NCI-H2227 treated with DMSO at 0.1 percent for 48 hours (cell line): ENCODE measurements around the gene RFC4.
A peak's percentile ranks its signal among the peaks of the same experiment; 100 is the strongest.
"Not testable (repeated sequence)": the region's sequence is repeated elsewhere in the genome, so short reads cannot be mapped to it uniquely, and the experiment has no call there.

Experiments
- DNase-seq: peaks from one replicate; lab custom pipeline; 2025; lab: John Stamatoyannopoulos, UW

The RFC4 gene

GRCh38 chr3:186824430-186825139 lies 18.3 kb upstream of the RFC4 start:
- DNase-seq: peak; percentile 30

DNA sequence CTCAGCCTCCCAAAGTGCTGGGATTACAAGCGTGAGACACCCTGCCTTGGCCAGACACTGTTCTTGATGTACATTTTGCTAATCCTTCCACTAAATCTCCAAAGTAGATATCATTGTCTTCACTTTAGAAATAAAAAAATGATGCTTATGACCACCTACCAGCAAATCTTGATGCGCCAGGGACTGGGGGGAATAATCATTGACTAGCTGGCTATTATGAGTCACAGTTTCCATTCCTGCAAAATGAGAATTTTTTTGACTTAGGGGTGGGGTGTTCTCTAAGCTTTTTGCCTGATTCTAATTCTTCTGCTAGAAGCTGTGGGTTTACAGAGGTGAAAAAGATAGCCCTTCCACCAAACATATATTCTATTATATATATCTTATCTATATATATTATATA lies 17.1 kb upstream of the RFC4 start:
- DNase-seq: no peak

- DNase-seq: not testable (repeated sequence)
These were observed 16.1 kb upstream of the RFC4 start for GRCh38 chr3:186822388-186822759.

DNA sequence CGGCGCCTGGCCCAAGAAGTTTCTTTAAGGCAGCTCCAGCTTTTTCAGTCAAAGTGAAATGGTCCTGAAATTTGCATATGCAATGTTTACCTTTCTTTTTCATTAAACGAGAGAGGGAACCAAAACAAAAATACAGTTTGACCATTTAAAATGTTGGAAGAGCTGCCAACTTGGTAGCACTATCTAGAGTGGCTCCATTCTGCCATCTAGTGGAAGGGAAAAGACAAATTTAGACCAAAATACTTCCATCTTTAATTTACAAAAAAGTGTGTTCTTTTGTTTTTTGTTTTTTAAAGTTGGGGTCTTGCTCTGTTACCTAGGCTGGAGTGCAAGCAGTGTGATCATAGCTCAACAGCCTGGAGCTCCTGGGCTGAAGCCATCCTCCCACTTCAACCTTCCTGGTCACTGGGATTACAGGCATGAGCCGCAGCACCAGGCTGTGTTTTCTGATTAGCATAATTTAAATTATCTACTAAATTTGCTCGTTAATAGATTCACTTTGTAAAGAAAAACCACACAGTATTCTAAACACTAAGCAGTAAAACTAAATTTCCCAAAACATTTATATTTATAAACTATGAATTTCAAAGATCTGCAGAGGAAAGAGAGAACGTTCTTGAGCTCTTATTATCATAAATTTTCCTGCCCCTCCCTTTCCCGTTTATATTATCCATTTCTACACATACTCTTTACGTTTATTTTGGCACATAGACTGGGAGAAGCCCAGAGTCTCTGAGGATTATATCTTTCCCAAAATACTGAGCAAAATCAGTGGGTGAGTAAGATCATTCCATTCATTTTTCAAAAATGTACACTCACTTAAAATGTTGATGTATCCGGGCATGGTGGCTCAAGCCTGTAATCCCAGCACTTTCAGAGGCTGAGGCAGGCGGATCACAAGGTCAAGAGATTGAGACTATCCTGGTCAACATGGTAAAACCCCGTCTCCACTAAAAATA lies 15.4 kb upstream of the RFC4 start:
- DNase-seq: no peak

DNA sequence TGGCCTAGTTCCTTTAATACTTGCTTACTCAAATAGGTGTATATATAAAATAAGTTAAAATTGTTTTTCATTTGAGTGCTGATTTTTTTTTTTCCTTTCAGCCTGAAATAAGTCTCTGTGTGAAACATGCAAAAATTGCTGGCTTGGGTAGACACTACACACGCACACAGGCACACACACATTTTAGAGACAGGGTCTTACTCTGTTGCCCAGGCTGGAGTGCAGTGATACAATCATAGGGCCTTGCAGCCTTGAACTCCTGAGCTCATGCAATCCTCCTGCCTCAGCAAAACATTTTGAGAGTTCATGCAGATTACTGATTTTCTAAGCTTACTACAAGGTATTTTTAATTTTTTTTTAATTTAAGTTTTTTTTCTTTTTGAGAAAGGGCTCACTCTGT lies 12.7 kb upstream of the RFC4 start:
- DNase-seq: no peak

- no peak for DNase-seq
These were observed 12.2 kb upstream of the RFC4 start for GRCh38 chr3:186818516-186818915.

GRCh38 chr3:186815435-186815834 lies 9.2 kb upstream of the RFC4 start:
- peak; percentile 8 for DNase-seq

DNA sequence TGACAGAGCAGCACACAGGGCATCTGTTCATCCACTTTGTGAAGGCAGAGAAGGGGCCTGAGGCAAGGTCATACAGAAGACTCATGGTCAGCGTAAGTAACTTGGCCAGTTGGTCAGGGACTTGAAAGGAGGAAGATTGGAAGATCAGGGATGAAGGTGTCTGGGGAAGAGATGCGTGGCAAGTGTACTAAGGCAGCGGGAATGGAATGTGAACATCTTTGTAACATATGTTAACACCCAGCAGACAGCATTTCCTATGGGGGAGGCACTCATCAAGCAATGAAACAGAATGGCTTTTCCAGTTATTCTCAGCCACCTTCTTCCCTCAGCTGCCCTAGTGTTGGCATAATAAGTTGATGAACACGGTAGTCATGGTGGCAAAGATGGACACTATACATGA lies 7.8 kb upstream of the RFC4 start:
- no peak for DNase-seq

GRCh38 chr3:186811313-186811712 lies 5.0 kb upstream of the RFC4 start:
- DNase-seq: not testable (repeated sequence)

DNA sequence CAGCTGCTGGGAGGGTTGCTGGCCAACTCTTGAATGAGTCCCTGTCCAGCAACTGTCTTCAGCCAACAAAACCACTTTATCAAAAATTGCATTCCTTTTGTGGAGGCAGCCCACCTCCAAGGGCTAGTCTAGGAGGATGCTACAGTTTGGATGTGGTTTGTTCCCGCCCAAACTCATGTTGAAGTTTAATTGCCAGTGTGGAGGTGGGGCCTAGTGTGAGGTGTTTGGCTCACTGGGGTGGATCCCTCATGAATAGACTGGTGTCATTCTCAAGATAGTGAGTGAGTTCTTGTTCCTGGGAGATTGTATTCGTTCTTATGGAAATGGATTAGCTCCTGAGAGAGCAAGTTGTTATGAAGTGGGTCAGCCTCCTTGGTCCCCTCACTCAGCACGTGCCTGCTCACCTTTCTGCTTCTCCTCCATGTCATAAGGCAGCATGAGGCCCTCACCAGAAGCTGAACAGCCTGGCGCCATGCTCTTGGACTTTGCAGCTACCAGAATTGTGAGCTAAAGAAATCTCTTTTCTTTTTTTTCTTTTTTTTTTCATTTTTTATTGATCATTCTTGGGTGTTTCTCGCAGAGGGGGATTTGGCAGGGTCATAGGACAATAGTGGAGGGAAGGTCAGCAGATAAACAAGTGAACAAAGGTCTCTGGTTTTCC lies 4.2 kb upstream of the RFC4 start:
- DNase-seq: no peak

DNA sequence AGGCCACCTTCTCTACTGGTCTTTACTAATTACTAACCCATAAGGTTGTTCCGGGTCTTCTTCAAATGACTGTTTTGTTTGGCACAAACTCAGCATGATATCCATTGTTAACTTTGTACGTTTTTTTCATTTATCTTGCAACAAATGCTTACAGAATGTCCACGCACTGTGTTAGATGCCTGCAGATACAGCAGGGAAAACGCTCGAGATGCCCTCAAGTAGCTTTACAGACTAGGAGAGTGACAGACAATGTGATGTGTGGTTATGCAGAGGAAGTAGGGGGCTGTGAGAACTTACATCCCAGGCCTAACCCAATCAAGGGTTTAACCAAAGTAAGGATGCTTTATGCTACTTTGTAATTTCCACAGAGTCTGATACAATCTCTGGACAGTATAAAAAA lies 949 bp upstream of the RFC4 start:
- DNase-seq: no peak

DNA sequence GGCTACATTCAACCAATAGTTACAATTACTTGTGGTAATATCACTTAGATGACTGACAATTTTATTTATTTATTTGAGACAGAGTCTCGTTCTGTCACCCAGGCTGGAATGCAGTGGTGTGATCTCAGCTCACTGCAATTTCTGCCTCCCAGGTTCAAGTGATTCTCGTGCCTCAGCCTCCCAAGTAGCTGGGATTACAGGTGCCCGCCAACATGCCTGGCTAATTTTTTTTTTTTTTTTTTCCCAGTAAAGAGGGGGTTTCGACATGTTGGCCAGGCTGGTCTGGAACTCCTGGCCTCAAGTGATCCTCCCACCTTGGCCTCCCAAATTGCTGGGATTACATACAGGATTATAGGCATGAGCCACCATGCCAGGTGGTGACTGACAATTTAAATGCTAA lies 2.8 kb downstream of the RFC4 start:
- DNase-seq: not testable (repeated sequence)

GRCh38 chr3:186802701-186803100 lies 3.6 kb downstream of the RFC4 start:
- no peak for DNase-seq

- DNase-seq: no peak
These were observed 6.0 kb downstream of the RFC4 start for GRCh38 chr3:186800285-186800684.

GRCh38 chr3:186798239-186798874 lies 7.9 kb downstream of the RFC4 start:
- DNase-seq: no peak

- DNase-seq: no peak
These were observed 15.9 kb downstream of the RFC4 start for GRCh38 chr3:186790261-186790981.

DNA sequence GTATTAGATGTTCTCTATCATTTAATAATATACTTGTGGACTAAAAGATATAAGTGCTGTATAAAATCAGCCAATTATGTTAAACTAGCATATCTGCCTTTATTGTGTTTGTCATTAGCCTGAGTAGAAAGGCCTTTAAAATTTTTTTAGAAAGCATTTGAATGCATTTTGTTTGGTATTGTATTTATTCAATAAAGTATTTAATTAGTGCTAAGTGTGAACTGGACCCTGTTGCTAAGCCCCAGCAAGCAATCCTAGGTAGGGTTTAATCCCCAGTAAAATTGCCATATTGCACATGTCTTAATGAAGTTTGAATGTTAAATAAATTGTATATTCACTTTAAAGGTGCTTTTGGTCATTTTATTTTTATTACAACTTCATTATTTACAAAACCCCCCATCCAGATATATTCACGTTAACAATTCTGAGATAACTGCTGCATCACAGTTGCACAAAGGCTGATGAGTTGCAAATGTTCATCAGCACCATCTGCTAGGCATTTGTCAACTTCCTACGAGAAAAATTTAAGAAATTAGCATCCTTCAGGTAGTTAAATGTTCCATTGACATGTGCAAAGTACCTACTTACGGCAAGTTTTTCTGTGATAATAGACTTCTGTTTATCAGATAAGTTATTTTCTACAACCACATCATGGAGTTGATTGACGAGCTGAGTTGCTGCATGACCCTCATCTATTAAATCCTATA lies 16.6 kb downstream of the RFC4 start:
- no peak for DNase-seq

DNA sequence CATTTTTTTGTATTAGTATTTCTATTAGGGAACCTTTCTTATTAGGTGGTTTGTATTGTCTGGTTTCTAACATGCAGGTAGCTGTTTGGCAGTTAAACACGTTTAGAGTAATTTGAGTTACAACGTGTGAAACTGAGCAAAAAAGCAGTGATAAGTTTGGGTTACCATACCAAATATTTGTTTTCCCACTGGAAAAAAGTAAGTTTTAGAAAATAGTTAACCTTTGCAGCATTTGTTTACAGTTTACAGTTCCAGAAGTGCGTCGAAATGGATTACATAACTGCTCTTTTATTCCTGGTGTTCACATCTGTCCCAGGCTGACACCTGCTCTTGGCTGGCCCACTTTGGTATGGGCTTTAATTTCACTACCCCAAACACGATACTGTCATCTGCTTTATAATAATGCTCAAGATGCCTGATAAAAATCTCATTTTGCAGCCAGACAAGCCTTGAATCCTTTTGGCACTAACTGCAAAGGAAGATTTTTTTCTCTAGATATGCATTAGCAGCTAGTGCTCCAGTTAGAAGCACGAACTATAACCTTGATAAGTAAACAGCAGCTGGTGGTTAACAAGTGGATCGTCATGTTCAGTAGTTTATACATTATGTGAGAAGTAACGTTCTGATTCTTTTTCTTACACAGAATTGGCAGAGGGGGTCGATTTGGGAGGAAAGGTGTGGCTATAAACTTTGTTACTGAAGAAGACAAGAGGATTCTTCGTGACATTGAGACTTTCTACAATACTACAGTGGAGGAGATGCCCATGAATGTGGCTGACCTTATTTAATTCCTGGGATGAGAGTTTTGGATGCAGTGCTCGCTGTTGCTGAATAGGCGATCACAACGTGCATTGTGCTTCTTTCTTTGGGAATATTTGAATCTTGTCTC lies 17.6 kb downstream of the RFC4 start:
- DNase-seq: no peak

DNA sequence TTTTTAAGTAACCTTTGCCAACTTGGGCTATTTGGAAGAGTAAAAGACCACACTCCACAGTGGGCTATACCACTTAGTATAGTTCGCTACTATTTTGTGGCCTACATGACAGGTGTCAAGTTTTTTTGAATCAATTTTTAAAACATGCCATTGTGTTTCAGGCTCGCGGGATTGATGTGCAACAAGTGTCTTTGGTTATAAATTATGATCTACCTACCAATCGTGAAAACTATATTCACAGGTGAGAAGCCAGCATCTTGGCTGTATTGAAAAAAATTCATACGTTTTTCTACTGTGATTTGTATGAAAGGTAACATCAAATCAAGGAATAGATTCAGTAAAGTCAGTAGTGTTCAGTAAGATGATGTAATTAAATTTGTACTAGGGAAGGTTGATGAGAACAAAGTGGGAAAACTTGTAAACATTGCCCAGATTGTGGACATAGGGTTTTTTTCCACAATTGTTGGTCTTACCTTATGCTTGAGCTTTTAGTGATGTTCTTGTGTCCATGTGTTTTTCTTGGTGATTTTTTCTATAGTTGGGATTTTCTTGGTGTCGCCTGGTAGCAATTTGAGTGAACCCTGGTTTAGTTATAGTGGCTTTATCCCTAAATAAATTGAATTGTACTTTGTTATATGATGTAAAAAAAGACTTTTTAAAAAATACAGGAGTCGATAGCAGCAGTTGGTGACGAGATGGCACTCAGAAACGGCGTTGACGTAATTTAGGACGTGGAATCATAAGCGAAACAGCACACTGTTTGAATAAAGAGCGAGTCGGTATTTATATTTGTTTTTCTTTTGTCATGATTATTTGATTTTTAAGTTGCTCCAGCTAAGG lies 18.4 kb downstream of the RFC4 start:
- no peak for DNase-seq
